IMR-90 (cell line): ENCODE measurements around the gene MUC20. TPM values are rescaled to one million over a fixed set of nuclear protein-coding genes. Genes with fewer than 3 reads are reported as not detected.

Source experiments
- ATAC-seq: fragments of 200-7000 bp; cut with Tn5 transposase; 2 replicates; pipeline ENCODE4 v1.9.1; 2020; ENCODE audit warnings: low read depth, mild to moderate bottlenecking, moderate library complexity
- BruUV-seq: library from RNA; stranded (reverse); fragments of 400-500 nt; replicated peaks from 2 replicates; lab custom pipeline; 2021; lab: Mats Ljungman, UMichigan
- CTCF ChIA-PET: fragments of 300-600 bp; formaldehyde crosslinking; extraction: SDS; loops from one replicate; lab custom pipeline; 2021; ENCODE audit warnings: antibody characterized with exemption; lab: Yijun Ruan, JAX
- POLR2A ChIA-PET: fragments of 300-600 bp; sonication (Branson Sonifier 250); formaldehyde crosslinking; loops from one replicate; lab custom pipeline; 2022; ENCODE audit warnings: antibody characterized with exemption; ENCODE audit not compliant: unreplicated experiment; lab: Charles Lee
- DNase-seq: peaks from one replicate; pipeline ENCODE4 v3.0.0; 2013
- H2AFZ ChIP-seq: replicated peaks from 2 replicates; pipeline ENCODE3; 2013; ENCODE audit warnings: low read length, mild to moderate bottlenecking; ENCODE audit not compliant: poor library complexity
- H2AK5ac ChIP-seq: 2 replicates; pipeline ENCODE4 v1.6.1; 2013; ENCODE audit warnings: low read depth, low read length, inconsistent platforms
- H2AK9ac ChIP-seq: replicated peaks from 2 replicates; pipeline ENCODE3; 2013; ENCODE audit warnings: mild to moderate bottlenecking, low read depth, low read length, moderate library complexity; ENCODE audit not compliant: poor library complexity
- H2BK120ac ChIP-seq: 2 replicates; pipeline ENCODE4 v1.6.1; 2013; ENCODE audit warnings: low read depth, low read length, inconsistent platforms
- H2BK15ac ChIP-seq: 3 replicates; pipeline ENCODE4 v1.6.1; 2013; ENCODE audit warnings: low read depth, low read length, inconsistent platforms
- H2BK20ac ChIP-seq: 2 replicates; pipeline ENCODE4 v1.6.1; 2013; ENCODE audit warnings: low read depth, mild to moderate bottlenecking, inconsistent platforms, low read length, moderate library complexity
- H2BK5ac ChIP-seq: 2 replicates; pipeline ENCODE4 v1.6.1; 2013; ENCODE audit warnings: mild to moderate bottlenecking, low read depth, low read length, inconsistent platforms; ENCODE audit not compliant: poor library complexity, severe bottlenecking
- H3K14ac ChIP-seq: replicated peaks from 2 replicates; pipeline ENCODE4 v1.6.1; 2013; ENCODE audit warnings: low read depth, low read length, inconsistent platforms
- H3K18ac ChIP-seq: 2 replicates; pipeline ENCODE4 v1.6.1; 2013; ENCODE audit warnings: low read depth, low read length, control low read depth
- H3K23ac ChIP-seq: 2 replicates; pipeline ENCODE4 v1.6.1; 2013; ENCODE audit warnings: low read depth, low read length, inconsistent platforms
- H3K27ac ChIP-seq: 2 replicates; pipeline ENCODE4 v1.5.1; 2013; ENCODE audit warnings: mild to moderate bottlenecking, control low read depth, low read length; ENCODE audit not compliant: insufficient read depth
- H3K27me3 ChIP-seq: 2 replicates; pipeline ENCODE4 v1.6.1; 2013; ENCODE audit warnings: low read length; ENCODE audit not compliant: control insufficient read depth, insufficient read depth
- H3K36me3 ChIP-seq: 2 replicates; pipeline ENCODE4 v1.6.1; 2013; ENCODE audit warnings: low read length, mixed read lengths; ENCODE audit not compliant: control insufficient read depth, insufficient read depth
- H3K4ac ChIP-seq: 2 replicates; pipeline ENCODE4 v1.6.1; 2013; ENCODE audit warnings: low read depth, low read length, inconsistent platforms
- H3K4me1 ChIP-seq: 2 replicates; pipeline ENCODE4 v1.6.1; 2013; ENCODE audit warnings: low read length, mixed read lengths; ENCODE audit not compliant: control insufficient read depth, insufficient read depth
- H3K4me2 ChIP-seq: 2 replicates; pipeline ENCODE4 v1.6.1; 2013; ENCODE audit warnings: low read depth, mild to moderate bottlenecking, control low read depth, low read length, moderate library complexity
- H3K4me3 ChIP-seq: 2 replicates; pipeline ENCODE4 v1.5.1; 2013; ENCODE audit warnings: low read depth, mild to moderate bottlenecking, control low read depth, low read length, moderate library complexity; ENCODE audit not compliant: insufficient read depth
- H3K56ac ChIP-seq: 2 replicates; pipeline ENCODE4 v1.6.1; 2013; ENCODE audit warnings: low read length, inconsistent platforms; ENCODE audit not compliant: insufficient read depth; ENCODE audit errors: extremely low read depth
- H3K79me1 ChIP-seq, 2 experiments: 2 replicates each; pipeline ENCODE4 v1.6.1; 2013; ENCODE audit warnings: low read length in 2 of 2, inconsistent platforms in 1 of 2, low read depth in 1 of 2
- H3K9ac ChIP-seq: 2 replicates; pipeline ENCODE4 v1.6.1; 2013; ENCODE audit warnings: low read depth, low read length, control low read depth
- H3K9me1 ChIP-seq: 2 replicates; pipeline ENCODE4 v1.6.1; 2013; ENCODE audit warnings: low read length, inconsistent platforms; ENCODE audit not compliant: insufficient read depth
- H3K9me3 ChIP-seq: 2 replicates; pipeline ENCODE4 v1.6.1; 2013; ENCODE audit warnings: low read length; ENCODE audit not compliant: control insufficient read depth, insufficient read depth
- H4K20me1 ChIP-seq: 2 replicates; pipeline ENCODE4 v1.6.1; 2013; ENCODE audit warnings: low read length, inconsistent platforms; ENCODE audit not compliant: insufficient read depth
- H4K5ac ChIP-seq: 2 replicates; pipeline ENCODE4 v1.6.1; 2013; ENCODE audit warnings: mild to moderate bottlenecking, low read depth, low read length, control low read depth
- H4K8ac ChIP-seq, 2 experiments: 2 replicates each; pipeline ENCODE4 v1.6.1; 2013; ENCODE audit warnings: low read depth in 2 of 2, low read length in 2 of 2, control low read depth in 1 of 2, inconsistent platforms in 1 of 2
- H4K91ac ChIP-seq: 2 replicates; pipeline ENCODE4 v1.6.1; 2013; ENCODE audit warnings: low read depth, low read length, inconsistent platforms; ENCODE audit not compliant: insufficient read depth
- CEBPB ChIP-seq: IDR thresholded peaks from 2 replicates; pipeline ENCODE4 v1.6.1; 2012; ENCODE audit warnings: low read depth, low read length, improper control_type of control experiment
- CHD1 ChIP-seq: IDR thresholded peaks from 2 replicates; pipeline ENCODE4 v1.6.1; 2012; ENCODE audit warnings: low read depth, low read length, improper control_type of control experiment
- FOS ChIP-seq: fragments of 150-350 bp; IDR thresholded peaks from 2 replicates; pipeline ENCODE4 v1.6.1; 2016; ENCODE audit warnings: low read depth, low read length
- MAFK ChIP-seq: IDR thresholded peaks from 2 replicates; pipeline ENCODE4 v1.6.1; 2012; ENCODE audit warnings: low read depth, low read length, improper control_type of control experiment
- MXI1 ChIP-seq: IDR thresholded peaks from 2 replicates; pipeline ENCODE4 v1.6.1; 2012; ENCODE audit warnings: low read depth, mild to moderate bottlenecking, low read length, moderate library complexity, borderline replicate concordance
- POLR2A ChIP-seq: IDR thresholded peaks from 2 replicates; pipeline ENCODE4 v1.6.1; 2012; ENCODE audit warnings: mild to moderate bottlenecking, low read depth, low read length
- RFX5 ChIP-seq: IDR thresholded peaks from 2 replicates; pipeline ENCODE4 v1.8.0; 2012; ENCODE audit warnings: low read depth, mild to moderate bottlenecking, low read length, moderate library complexity
- USF2 ChIP-seq: fragments of 150-350 bp; IDR thresholded peaks from 2 replicates; pipeline ENCODE4 v1.6.1; 2017; ENCODE audit warnings: mild to moderate bottlenecking, antibody characterized with exemption, low read length, low read depth
- WGBS, 2 experiments: methylation state at CpG; one replicate each; pipeline versions ENCODE4 v1.1.5 to v1.1.7; 2013; ENCODE audit warnings: missing lambda C conversion rate in 2 of 2; ENCODE audit not compliant: insufficient read length in 1 of 2; ENCODE audit errors: extremely low coverage in 2 of 2; 5-methylcytosine and 5-hydroxymethylcytosine counted together
- dilution Hi-C: fragments of 300-500 bp; cut with HindIII; formaldehyde crosslinking; loops from one replicate; pipeline ENCODE4 v1.14.3; 2018; ENCODE audit warnings: low sequenced_read_pairs; ENCODE audit not compliant: unreplicated experiment
- in situ Hi-C: fragments of 300-500 bp; cut with MboI; formaldehyde crosslinking; loops from 3 replicates; pipeline ENCODE4 v1.14.3; 2019; ENCODE audit warnings: low sequenced_read_pairs, inconsistent platforms, mixed read lengths
- intact Hi-C: fragments of 100-400 bp; cut with micrococcal nuclease; formaldehyde crosslinking; loops from 2 replicates; pipeline ENCODE4 v1.10.0; 2022
- polyA plus RNA-seq, 3 experiments: library from polyadenylated mRNA; depleted of rRNA; stranded (reverse); fragments of >200 nt; gene quantifications; 2 replicates each; pipeline ENCODE4 v1.2.3, GENCODE V29; 2012; ENCODE audit warnings: low replicate concordance in 1 of 3
- total RNA-seq: library from RNA; depleted of rRNA; stranded (reverse); fragments of >200 nt; gene quantifications from 2 replicates; pipeline ENCODE4 v1.2.3, GENCODE V29; 2012
- TF ChIP-seq, protein P1 (sequence below): conservative IDR thresholded peaks from 2 replicates; pipeline ENCODE4 v1.5.1; 2012; ENCODE audit warnings: mild to moderate bottlenecking, low read depth, low read length, improper control_type of control experiment
- TF ChIP-seq, protein P2 (sequence below): fragments of 150-350 bp; IDR thresholded peaks from 2 replicates; pipeline ENCODE4 v1.6.1; 2016; ENCODE audit warnings: low read depth, mild to moderate bottlenecking, low read length, moderate library complexity, borderline replicate concordance

MUC20 gene
- total and polyA plus RNA-seq, 2 of the 4 experiments (the other 2 are of a cell fraction): 0.12 TPM; not detected in 1

- Histone ChIP-seq H3K79me1 (no peaks in the 10 kb centered on the region), H2AK9ac (no peak overlapping the region), H3K14ac (no peak overlapping the region), H3K4me2 (no peak overlapping the region), H3K9ac (no peak overlapping the region), H3K27ac (no peak overlapping the region), H2AK5ac (no peak overlapping the region), H3K56ac (no peak overlapping the region), H3K9me3 (no peaks in the 10 kb centered on the region), H2BK20ac (no peak overlapping the region), H3K4me1 (no peaks in the 10 kb centered on the region), H3K36me3 (no peaks in the 10 kb centered on the region), H2AFZ (no peak overlapping the region), H3K18ac (no peak overlapping the region), H4K8ac (no peak overlapping the region), H3K4ac (no peak overlapping the region), H3K9me1 (no peaks in the 10 kb centered on the region; the same call in 1 of the 2 replicates), H3K4me3 (no peak overlapping the region), H4K20me1 (no peaks in the 10 kb centered on the region), H4K5ac (no peak overlapping the region), H2BK120ac (no peak overlapping the region), H2BK15ac (no peak overlapping the region), H4K91ac (no peak overlapping the region), H2BK5ac (no peak overlapping the region), H3K27me3 (peaks cover 25% of the 10 kb centered on the region), H3K23ac (no peak overlapping the region)
- in situ Hi-C loops: no loop called here
- WGBS, 2 experiments: 96% methylated on average over 4 of the region's 7 CpGs; no CpG with 5 or more reads in 1 of the 2 experiments
- DNase-seq (no peak), ATAC-seq (no peak)
- BruUV-seq: no TSS peak
- POLR2A ChIA-PET: no interaction called here
- no peak for TF ChIP-seq MXI1
- TF ChIP-seq CHD1: no peak
- no peak for TF ChIP-seq POLR2A
- TF ChIP-seq MAFK: no peak
- no peak for TF ChIP-seq USF2
- TF ChIP-seq CEBPB: no peak
- TF ChIP-seq FOS: no peak
- TF ChIP-seq, protein P1, sequence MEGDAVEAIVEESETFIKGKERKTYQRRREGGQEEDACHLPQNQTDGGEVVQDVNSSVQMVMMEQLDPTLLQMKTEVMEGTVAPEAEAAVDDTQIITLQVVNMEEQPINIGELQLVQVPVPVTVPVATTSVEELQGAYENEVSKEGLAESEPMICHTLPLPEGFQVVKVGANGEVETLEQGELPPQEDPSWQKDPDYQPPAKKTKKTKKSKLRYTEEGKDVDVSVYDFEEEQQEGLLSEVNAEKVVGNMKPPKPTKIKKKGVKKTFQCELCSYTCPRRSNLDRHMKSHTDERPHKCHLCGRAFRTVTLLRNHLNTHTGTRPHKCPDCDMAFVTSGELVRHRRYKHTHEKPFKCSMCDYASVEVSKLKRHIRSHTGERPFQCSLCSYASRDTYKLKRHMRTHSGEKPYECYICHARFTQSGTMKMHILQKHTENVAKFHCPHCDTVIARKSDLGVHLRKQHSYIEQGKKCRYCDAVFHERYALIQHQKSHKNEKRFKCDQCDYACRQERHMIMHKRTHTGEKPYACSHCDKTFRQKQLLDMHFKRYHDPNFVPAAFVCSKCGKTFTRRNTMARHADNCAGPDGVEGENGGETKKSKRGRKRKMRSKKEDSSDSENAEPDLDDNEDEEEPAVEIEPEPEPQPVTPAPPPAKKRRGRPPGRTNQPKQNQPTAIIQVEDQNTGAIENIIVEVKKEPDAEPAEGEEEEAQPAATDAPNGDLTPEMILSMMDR: no peak
- TF ChIP-seq RFX5: no peak
- TF ChIP-seq, protein P2, sequence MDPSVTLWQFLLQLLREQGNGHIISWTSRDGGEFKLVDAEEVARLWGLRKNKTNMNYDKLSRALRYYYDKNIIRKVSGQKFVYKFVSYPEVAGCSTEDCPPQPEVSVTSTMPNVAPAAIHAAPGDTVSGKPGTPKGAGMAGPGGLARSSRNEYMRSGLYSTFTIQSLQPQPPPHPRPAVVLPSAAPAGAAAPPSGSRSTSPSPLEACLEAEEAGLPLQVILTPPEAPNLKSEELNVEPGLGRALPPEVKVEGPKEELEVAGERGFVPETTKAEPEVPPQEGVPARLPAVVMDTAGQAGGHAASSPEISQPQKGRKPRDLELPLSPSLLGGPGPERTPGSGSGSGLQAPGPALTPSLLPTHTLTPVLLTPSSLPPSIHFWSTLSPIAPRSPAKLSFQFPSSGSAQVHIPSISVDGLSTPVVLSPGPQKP: no peak
- dilution Hi-C loops: no loop called here
- CTCF ChIA-PET: no interaction called here
- intact Hi-C loops: no loop called here
Observed at GRCh38 chr3:195751560-195751959, 30.8 kb downstream of the MUC20 start.
